GM12865 (cell line): ENCODE measurements around the gene STX1A.

ENCODE experiments used
- DNase-seq: peaks from one replicate; pipeline ENCODE4 v3.0.0; 2010; ENCODE audit warnings: low read depth
- H3K4me3 ChIP-seq: 2 replicates; pipeline ENCODE4 v1.5.1; 2011; ENCODE audit warnings: mild to moderate bottlenecking, low read depth, low read length, control low read depth
- CTCF ChIP-seq: IDR thresholded peaks from 2 replicates; pipeline ENCODE4 v1.5.1; 2011; ENCODE audit warnings: low read length, control low read depth, low read depth, inconsistent platforms; ENCODE audit not compliant: insufficient read depth; ENCODE audit errors: missing control alignments

STX1A gene

DNA sequence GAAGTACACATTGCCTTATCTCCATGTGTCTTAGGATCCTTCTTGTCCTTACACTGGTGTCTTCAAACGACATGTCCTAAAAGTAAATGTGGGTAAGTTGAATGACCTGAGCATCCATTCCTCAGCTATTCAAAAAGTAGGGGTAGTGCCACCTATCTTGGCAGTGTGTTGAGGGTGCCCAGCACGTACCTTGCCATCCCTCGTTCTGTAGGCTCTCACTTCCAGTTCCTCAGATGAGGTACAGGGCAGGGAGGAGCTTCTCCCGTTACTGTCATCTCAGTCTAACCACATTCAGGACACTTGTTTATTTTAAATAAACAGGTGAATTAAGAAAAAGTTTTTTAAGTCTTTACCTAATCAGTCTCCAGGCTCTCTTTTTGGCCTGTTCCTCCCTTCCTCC, 23.1 kb downstream of the STX1A start:
- no peak for DNase-seq
- no peak for TF ChIP-seq CTCF
- H3K4me3 ChIP-seq = no peak overlapping the region

- no peak overlapping the region for H3K4me3 ChIP-seq
- DNase-seq = no peak
Measured at GRCh38 chr7:73690646-73691045, 28.8 kb downstream of the STX1A start.

DNA sequence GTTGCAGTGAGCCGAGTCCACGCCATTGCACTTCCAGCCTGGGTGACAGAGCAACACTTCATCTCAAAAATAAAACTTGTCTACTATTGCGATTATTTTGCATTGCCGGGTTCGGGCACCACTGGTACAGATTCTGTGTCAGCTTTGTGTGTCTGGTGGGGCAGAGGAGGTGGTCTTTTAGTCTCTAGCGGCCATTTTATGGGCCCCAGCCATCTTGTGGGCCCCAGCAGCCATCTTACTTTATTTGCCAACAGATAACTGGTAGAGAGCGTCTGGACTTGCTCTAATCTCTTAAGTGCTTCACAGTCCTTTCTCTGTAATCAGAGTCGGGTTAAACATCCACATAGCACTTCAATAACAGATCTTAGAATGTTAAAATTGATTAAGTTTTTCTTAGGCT, 31.2 kb downstream of the STX1A start:
- DNase-seq = no peak
- H3K4me3 ChIP-seq = no peak overlapping the region
- TF ChIP-seq CTCF = no peak

More at GRCh38 chr7:73690646-73691045, 28.8 kb downstream of the STX1A start:
- no peak for TF ChIP-seq CTCF

DNA sequence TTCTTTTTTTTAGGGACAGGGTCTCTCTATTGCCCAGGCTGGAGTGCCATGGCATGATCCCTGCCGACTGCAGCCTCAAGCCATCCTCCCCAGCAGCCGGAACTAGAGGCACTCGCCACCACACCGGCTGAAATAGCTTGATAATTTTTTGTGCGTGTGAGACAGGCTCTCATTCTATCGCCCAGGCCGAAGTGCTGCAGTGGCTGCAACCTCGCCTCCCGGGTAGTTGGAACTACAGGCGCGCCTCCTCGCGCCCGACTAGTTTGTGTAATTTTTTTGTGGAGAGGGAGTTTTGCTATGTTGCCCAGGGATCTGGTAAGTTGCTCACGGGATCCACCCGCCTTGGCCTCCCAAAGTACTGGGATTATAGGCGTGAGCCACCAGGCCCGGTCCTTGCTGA, 34.2 kb downstream of the STX1A start:
- no peak for TF ChIP-seq CTCF
- no peak overlapping the region for H3K4me3 ChIP-seq

DNA sequence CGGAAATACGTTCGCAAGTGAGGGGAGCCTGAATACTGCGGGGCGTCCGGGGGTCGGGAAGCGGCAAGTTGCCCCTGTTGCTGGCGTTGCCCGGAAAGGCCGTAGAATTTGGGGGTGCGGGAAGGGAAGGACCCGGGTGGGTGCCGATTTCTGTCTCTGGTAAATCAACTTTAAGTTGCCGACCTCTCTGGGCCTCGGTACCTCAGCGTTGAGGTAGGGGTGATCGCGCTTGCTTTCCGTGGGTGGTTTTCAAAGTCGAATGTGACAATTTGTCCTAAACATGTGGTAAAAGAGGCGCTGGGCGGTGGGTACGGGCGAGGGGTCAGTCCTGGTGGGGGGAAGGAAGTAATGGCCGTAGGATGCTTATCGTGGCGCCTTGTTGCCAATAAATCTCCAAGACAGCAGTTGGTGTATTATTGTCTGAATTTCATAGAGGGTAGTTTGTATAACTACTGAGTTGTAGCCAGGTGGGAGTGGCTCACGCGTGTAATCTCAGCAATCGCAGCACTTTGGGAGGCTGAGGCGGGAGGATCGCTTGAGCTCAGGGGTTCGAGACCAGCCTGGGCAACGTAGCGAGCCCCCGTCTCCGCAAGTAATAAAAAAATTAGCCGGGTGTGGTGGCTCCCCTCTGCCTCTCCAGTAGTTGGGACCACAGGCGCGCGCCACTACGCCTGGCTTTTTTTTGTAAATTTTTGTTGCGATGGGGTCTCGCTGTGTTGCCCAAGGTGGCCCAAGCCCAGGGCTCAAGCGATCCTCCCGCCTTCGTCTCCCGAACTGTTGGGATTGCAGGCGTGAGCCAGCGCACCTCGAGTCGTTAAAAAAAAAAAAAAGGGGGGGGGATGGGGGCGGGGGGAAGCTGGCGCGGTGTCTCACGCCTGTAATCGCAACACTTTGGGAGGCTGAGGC, 35.4 kb downstream of the STX1A start:
- H3K4me3 ChIP-seq = peak overlapping the region; percentile 97
- TF ChIP-seq CTCF = no peak
- no peak for DNase-seq

More for the DNA sequence above, 34.2 kb downstream of the STX1A start:
- no peak for DNase-seq

- TF ChIP-seq CTCF = no peak
- H3K4me3 ChIP-seq = peak within 1 kb of the TSS; percentile 97
- DNase-seq = peak; percentile 98
Measured at GRCh38 chr7:73683056-73683787, 36.2 kb downstream of the STX1A start, which contains the start of the genes BUD23 and DNAJC30. TSS of gene BUD23 (plus strand) at chr7:73683597. CDS start at chr7:73683626, 29 bp downstream. TSS of gene DNAJC30 (minus strand) at chr7:73683453. CDS start at chr7:73683423, 30 bp downstream.
